Liver (tissue), 3 donors: Measurements from ENCODE around the gene TCTN1.

Source experiments
- EGR1 ChIP-seq, 2 donors: IDR thresholded peaks; 2 replicates each; pipeline ENCODE4 v1.6.1; 2016 to 2018; ENCODE audit warnings: antibody characterized with exemption in 2 of 2, low read depth in 2 of 2
- GABPA ChIP-seq, 2 donors: IDR thresholded peaks in 1 of 2; conservative IDR thresholded peaks in 1 of 2; 2 replicates each; pipeline ENCODE4 v1.6.1; 2016; ENCODE audit warnings: antibody characterized with exemption in 2 of 2, mild to moderate bottlenecking in 1 of 2, moderate library complexity in 1 of 2
- RAD21 ChIP-seq, 2 donors: IDR thresholded peaks; 2 replicates each; pipeline ENCODE4 v1.6.1; 2016; ENCODE audit warnings: antibody characterized with exemption in 2 of 2, mild to moderate bottlenecking in 2 of 2
- TF ChIP-seq, protein P1 (sequence below): fragments of 150-350 bp; IDR thresholded peaks from 2 replicates; pipeline ENCODE4 v1.5.1; 2017; ENCODE audit warnings: improper control_type of control experiment, low read depth, low read length; ENCODE audit not compliant: missing input control
- TF ChIP-seq, protein P2 (sequence below): IDR thresholded peaks from 2 replicates; pipeline ENCODE4 v1.6.1; 2016; ENCODE audit warnings: antibody characterized with exemption, mild to moderate bottlenecking
- TF ChIP-seq, protein P3 (sequence below): IDR thresholded peaks from 2 replicates; pipeline ENCODE4 v1.6.1; 2016; ENCODE audit warnings: antibody characterized with exemption
- TF ChIP-seq, protein P4 (sequence below): IDR thresholded peaks from 2 replicates; pipeline ENCODE4 v1.6.1; 2016; ENCODE audit warnings: antibody characterized with exemption
- TF ChIP-seq, protein P5 (sequence below): IDR thresholded peaks from 2 replicates; pipeline ENCODE4 v1.6.1; 2016; ENCODE audit warnings: antibody characterized with exemption
- donor health status: healthy.
- donor health status: healthy.

DNA sequence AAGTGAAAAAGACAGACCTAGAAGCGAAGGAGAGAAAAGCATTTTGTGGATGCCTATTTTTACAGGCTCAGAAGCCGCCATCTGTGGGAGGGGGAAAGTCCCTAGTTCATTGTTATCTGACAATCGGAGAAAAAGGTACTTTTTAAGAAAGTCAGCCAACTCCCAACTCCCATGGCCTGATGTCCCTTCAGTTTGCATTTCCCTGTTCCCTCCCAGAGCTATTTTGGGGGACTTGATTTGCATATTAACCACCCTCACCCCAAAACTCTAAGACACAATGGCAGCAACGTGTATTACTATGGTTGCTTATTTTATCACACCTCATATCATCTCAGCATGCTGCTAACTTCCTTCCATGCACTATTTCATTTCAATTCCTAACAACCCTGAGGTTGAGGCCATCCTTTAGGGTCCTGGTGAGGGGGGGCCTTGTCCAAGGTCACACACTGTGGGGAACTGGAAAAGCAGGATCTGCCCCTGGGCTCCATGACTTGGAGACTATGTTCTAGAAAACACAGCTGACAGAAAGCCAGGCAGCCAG is 56.3 kb downstream of the TCTN1 start:
- TF ChIP-seq, protein P1, sequence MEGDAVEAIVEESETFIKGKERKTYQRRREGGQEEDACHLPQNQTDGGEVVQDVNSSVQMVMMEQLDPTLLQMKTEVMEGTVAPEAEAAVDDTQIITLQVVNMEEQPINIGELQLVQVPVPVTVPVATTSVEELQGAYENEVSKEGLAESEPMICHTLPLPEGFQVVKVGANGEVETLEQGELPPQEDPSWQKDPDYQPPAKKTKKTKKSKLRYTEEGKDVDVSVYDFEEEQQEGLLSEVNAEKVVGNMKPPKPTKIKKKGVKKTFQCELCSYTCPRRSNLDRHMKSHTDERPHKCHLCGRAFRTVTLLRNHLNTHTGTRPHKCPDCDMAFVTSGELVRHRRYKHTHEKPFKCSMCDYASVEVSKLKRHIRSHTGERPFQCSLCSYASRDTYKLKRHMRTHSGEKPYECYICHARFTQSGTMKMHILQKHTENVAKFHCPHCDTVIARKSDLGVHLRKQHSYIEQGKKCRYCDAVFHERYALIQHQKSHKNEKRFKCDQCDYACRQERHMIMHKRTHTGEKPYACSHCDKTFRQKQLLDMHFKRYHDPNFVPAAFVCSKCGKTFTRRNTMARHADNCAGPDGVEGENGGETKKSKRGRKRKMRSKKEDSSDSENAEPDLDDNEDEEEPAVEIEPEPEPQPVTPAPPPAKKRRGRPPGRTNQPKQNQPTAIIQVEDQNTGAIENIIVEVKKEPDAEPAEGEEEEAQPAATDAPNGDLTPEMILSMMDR = no peak
- TF ChIP-seq, protein P2, sequence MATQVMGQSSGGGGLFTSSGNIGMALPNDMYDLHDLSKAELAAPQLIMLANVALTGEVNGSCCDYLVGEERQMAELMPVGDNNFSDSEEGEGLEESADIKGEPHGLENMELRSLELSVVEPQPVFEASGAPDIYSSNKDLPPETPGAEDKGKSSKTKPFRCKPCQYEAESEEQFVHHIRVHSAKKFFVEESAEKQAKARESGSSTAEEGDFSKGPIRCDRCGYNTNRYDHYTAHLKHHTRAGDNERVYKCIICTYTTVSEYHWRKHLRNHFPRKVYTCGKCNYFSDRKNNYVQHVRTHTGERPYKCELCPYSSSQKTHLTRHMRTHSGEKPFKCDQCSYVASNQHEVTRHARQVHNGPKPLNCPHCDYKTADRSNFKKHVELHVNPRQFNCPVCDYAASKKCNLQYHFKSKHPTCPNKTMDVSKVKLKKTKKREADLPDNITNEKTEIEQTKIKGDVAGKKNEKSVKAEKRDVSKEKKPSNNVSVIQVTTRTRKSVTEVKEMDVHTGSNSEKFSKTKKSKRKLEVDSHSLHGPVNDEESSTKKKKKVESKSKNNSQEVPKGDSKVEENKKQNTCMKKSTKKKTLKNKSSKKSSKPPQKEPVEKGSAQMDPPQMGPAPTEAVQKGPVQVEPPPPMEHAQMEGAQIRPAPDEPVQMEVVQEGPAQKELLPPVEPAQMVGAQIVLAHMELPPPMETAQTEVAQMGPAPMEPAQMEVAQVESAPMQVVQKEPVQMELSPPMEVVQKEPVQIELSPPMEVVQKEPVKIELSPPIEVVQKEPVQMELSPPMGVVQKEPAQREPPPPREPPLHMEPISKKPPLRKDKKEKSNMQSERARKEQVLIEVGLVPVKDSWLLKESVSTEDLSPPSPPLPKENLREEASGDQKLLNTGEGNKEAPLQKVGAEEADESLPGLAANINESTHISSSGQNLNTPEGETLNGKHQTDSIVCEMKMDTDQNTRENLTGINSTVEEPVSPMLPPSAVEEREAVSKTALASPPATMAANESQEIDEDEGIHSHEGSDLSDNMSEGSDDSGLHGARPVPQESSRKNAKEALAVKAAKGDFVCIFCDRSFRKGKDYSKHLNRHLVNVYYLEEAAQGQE = no peak
- TF ChIP-seq, protein P3, sequence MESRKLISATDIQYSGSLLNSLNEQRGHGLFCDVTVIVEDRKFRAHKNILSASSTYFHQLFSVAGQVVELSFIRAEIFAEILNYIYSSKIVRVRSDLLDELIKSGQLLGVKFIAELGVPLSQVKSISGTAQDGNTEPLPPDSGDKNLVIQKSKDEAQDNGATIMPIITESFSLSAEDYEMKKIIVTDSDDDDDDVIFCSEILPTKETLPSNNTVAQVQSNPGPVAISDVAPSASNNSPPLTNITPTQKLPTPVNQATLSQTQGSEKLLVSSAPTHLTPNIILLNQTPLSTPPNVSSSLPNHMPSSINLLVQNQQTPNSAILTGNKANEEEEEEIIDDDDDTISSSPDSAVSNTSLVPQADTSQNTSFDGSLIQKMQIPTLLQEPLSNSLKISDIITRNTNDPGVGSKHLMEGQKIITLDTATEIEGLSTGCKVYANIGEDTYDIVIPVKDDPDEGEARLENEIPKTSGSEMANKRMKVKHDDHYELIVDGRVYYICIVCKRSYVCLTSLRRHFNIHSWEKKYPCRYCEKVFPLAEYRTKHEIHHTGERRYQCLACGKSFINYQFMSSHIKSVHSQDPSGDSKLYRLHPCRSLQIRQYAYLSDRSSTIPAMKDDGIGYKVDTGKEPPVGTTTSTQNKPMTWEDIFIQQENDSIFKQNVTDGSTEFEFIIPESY = no peak
- TF ChIP-seq, protein P4, sequence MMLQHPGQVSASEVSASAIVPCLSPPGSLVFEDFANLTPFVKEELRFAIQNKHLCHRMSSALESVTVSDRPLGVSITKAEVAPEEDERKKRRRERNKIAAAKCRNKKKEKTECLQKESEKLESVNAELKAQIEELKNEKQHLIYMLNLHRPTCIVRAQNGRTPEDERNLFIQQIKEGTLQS = no peak
- TF ChIP-seq EGR1 (IDR thresholded peaks at IDR 0.05; ENCODE audit: low read depth in 2 of 2) = no peak
- TF ChIP-seq, protein P5, sequence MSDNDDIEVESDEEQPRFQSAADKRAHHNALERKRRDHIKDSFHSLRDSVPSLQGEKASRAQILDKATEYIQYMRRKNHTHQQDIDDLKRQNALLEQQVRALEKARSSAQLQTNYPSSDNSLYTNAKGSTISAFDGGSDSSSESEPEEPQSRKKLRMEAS = no peak
- no peak for TF ChIP-seq GABPA (IDR thresholded peaks at IDR 0.05 in 1 of 2, conservative IDR thresholded peaks at IDR 0.05 in 1 of 2)
- no peak for TF ChIP-seq RAD21 (IDR thresholded peaks at IDR 0.05)
